Adrenal gland (tissue), 12 donors: ENCODE data around the gene TUBB2A. TPM values are rescaled to one million over a fixed set of nuclear protein-coding genes. Genes with fewer than 3 reads are reported as not detected.
A peak's percentile ranks its signal among the peaks of the same experiment; 100 is the strongest.
"Not testable (repeated sequence)": the region's sequence is repeated elsewhere in the genome, so short reads cannot be mapped to it uniquely, and the experiment has no call there.

ENCODE experiments used
- DNase-seq, 7 donors: peaks; one replicate each; pipeline ENCODE4 v3.0.0-alpha.2; 2019 to 2020
- H3K27ac ChIP-seq, 5 donors: fragments of 200-600 bp; sonication (generic) in 4 of 5; 1 replicate in 3 of 5; 2 replicates in 2 of 5; pipeline versions ENCODE4 v1.5.1 to v1.8.0; 2016 to 2020; ENCODE audit warnings: mild to moderate bottlenecking in 1 of 5
- H3K27me3 ChIP-seq: fragments of 200-600 bp; 2 replicates; pipeline ENCODE4 v1.8.0; 2021
- H3K36me3 ChIP-seq, 2 donors: fragments of 200-600 bp; replicated peaks in 1 of 2; 1 replicate in 1 of 2; 2 replicates in 1 of 2; pipeline versions ENCODE4 v1.5.1 to v1.8.0; 2018 to 2022
- H3K4me1 ChIP-seq, 2 donors: fragments of 200-600 bp; replicated peaks in 1 of 2; 1 replicate in 1 of 2; 2 replicates in 1 of 2; pipeline versions ENCODE4 v1.5.1 to v1.8.0; 2018 to 2021
- H3K4me3 ChIP-seq, 4 donors: fragments of 200-600 bp; sonication (generic) in 3 of 4; one replicate each; pipeline ENCODE4 v1.5.1; 2016 to 2018
- H3K9me3 ChIP-seq, 3 donors: fragments of 200-600 bp; sonication (generic) in 1 of 3; replicated peaks in 1 of 3; 1 replicate in 2 of 3; 2 replicates in 1 of 3; pipeline versions ENCODE4 v1.5.1 to v1.8.0; 2016 to 2021
- CTCF ChIP-seq, 6 experiments: fragments of 450-650 bp in 4 of 6; fragments of 200-600 bp in 2 of 6; sonication (generic) in 1 of 6; IDR thresholded peaks; 1 replicate in 5 of 6; 2 replicates in 1 of 6; pipeline versions ENCODE4 v1.5.1 to v1.8.0; 2016 to 2021; ENCODE audit warnings: antibody characterized with exemption in 6 of 6, mild to moderate bottlenecking in 2 of 6, moderate library complexity in 1 of 6
- POLR2A ChIP-seq, 2 donors: fragments of 450-650 bp; IDR thresholded peaks; one replicate each; pipeline ENCODE4 v1.6.1; 2017; ENCODE audit warnings: antibody characterized with exemption in 2 of 2, mild to moderate bottlenecking in 2 of 2, moderate library complexity in 1 of 2
- WGBS, 4 donors: extraction: QIAGEN DNeasy Blood & Tissue Kit in 2 of 4; methylation state at CpG; one replicate each; pipeline versions ENCODE4 v1.1.5 to v1.1.7; 2013 to 2017; 5-methylcytosine and 5-hydroxymethylcytosine counted together
- intact Hi-C, 2 donors: fragments of 100-400 bp; cut with DNase I; formaldehyde crosslinking; loops; one replicate each; pipeline versions ENCODE4 v1.14.1 to v1.15.0; 2022 to 2023
- polyA plus RNA-seq, 3 donors: library from polyadenylated mRNA; stranded (reverse); fragments of 200-250 nt in 2 of 3; fragments of 350-450 nt in 1 of 3; fragmentation: Illumina TruSeq in 1 of 3; extraction: RNeasy Lipid Tissue Mini Kit (QIAGEN cat#74804) in 1 of 3; gene quantifications; one replicate each; pipeline ENCODE4 v1.2.3, GENCODE V29; 2013 to 2014
- total RNA-seq, 9 donors: library from RNA; depleted of rRNA in 4 of 9; stranded (reverse); fragments of >200 nt in 4 of 9; fragments of 120-200 nt in 1 of 9; fragmentation: NEBNext Ultra II Directional in 1 of 9; extraction: Animal tissue kit (Norgen Biotek cat#: 25700) in 1 of 9; gene quantifications; one replicate each; pipeline versions ENCODE4 v1.1.0 to v1.2.4, GENCODE V29; 2013 to 2023
- donor health status: healthy with polysubstance abuse.
- donor health status: Bipolar disorder and iron deficiency.
- donor health status: DM: yes; HTN: yes; CAD: no.
- donor health status: DM: no; HTN: no; CAD: no.
- donor health status: DM: no; HTN: no; CAD: no.
- donor health status: DM: yes; HTN: yes; CAD: no.

The TUBB2A gene
- total and polyA plus RNA-seq, 12 donors = 6.4 to 59.9 (median 16.0) TPM

GRCh38 chr6:3138341-3138740 lies 19.0 kb downstream of the TUBB2A start:
- intact Hi-C loops = loop anchor here in 1 of 2 donors (10.0 kb wide), 1 partner anchor 596 kb away; no protein-coding TSS in a partner anchor
- Histone ChIP-seq H3K4me3 (no peak overlapping the region), H3K36me3 (peaks cover 0 to 12% of the 10 kb centered on the region in 2 donors), H3K9me3 (no peaks in the 10 kb centered on the region), H3K4me1 (peaks cover 0 to 4% of the 10 kb centered on the region in 2 donors), H3K27me3 (no peaks in the 10 kb centered on the region), H3K27ac (peak overlapping the region in 2 of 5 donors; percentile 6 to 81)
- no peak for DNase-seq
- TF ChIP-seq CTCF (IDR thresholded peaks at IDR 0.05) (no peak), POLR2A (IDR thresholded peaks at IDR 0.05) (no peak)
- 61 to 73% (median 66%) methylated on average over 1 of the region's 1 CpG for WGBS, 4 donors

- not testable (repeated sequence) for H3K9me3 ChIP-seq, H3K27me3 ChIP-seq, DNase-seq, H3K27ac ChIP-seq, H3K4me3 ChIP-seq, H3K4me1 ChIP-seq, H3K36me3 ChIP-seq
- intact Hi-C loops = loop anchor here in 1 of 2 donors (10.0 kb wide), 1 partner anchor 597 kb away; no protein-coding TSS in a partner anchor
- 87 to 93% (median 91%) methylated on average over 6 of the region's 6 CpGs for WGBS, 4 donors
Observed at GRCh38 chr6:3137873-3138272, 19.5 kb downstream of the TUBB2A start.

GRCh38 chr6:3137057-3137777 lies 20.1 kb downstream of the TUBB2A start:
- no peak overlapping the region for H3K4me3 ChIP-seq
- no peak for DNase-seq
- 93 to 96% (median 94%) methylated on average over 11 to 12 of the region's 12 CpGs for whole genome bisulfite sequencing, 4 donors
- intact Hi-C loops = loop anchor here in 1 of 2 donors (10.0 kb wide), 1 partner anchor 598 kb away; no protein-coding TSS in a partner anchor
- no peaks in the 10 kb centered on the region for H3K27me3 ChIP-seq
- peaks cover 0 to 9% of the 10 kb centered on the region in 2 donors for H3K36me3 ChIP-seq
- peaks cover 0 to 4% of the 10 kb centered on the region in 2 donors for H3K4me1 ChIP-seq
- TF ChIP-seq CTCF (IDR thresholded peaks at IDR 0.05) (no peak), POLR2A (IDR thresholded peaks at IDR 0.05) (no peak)
- H3K9me3 ChIP-seq = no peaks in the 10 kb centered on the region
- H3K27ac ChIP-seq = no peak overlapping the region

- no peak for DNase-seq
- Histone ChIP-seq H3K9me3 (no peaks in the 10 kb centered on the region), H3K27me3 (no peaks in the 10 kb centered on the region), H3K36me3 (peaks cover 0 to 9% of the 10 kb centered on the region in 2 donors), H3K4me3 (no peak overlapping the region), H3K4me1 (peaks cover 0 to 4% of the 10 kb centered on the region in 2 donors), H3K27ac (no peak overlapping the region)
- WGBS, 4 donors = 89 to 94% (median 91%) methylated on average over 8 of the region's 8 CpGs
- intact Hi-C loops = loop anchor here in 1 of 2 donors (10.0 kb wide), 1 partner anchor 598 kb away; no protein-coding TSS in a partner anchor
- no peak for TF ChIP-seq CTCF (IDR thresholded peaks at IDR 0.05)
- no peak for TF ChIP-seq POLR2A (IDR thresholded peaks at IDR 0.05)
Observed at GRCh38 chr6:3136292-3137011, 20.9 kb downstream of the TUBB2A start.
